Neural crest cell (in vitro differentiated cells): Measurements from ENCODE around the gene TMEM190. TPM values are rescaled to one million over a fixed set of nuclear protein-coding genes. Genes with fewer than 3 reads are reported as not detected.

Source experiments
- DNase-seq: peaks from one replicate; pipeline ENCODE4 v3.0.0; 2021; ENCODE audit warnings: low read depth, mixed read lengths, low spot score
- H3K27ac Mint-ChIP-seq: one replicate; pipeline ENCODE4 v1.8.0; 2021; ENCODE audit warnings: mild to moderate bottlenecking, mixed read lengths; ENCODE audit not compliant: unreplicated experiment
- H3K27me3 Mint-ChIP-seq: 2 replicates; pipeline ENCODE4 v1.8.0; 2021; ENCODE audit warnings: low read depth, mild to moderate bottlenecking, mixed read lengths
- H3K36me3 Mint-ChIP-seq: 2 replicates; pipeline ENCODE4 v1.8.0; 2021; ENCODE audit warnings: low read depth, mild to moderate bottlenecking, mixed read lengths
- H3K4me1 Mint-ChIP-seq: 2 replicates; pipeline ENCODE4 v1.8.0; 2021; ENCODE audit warnings: mixed read lengths
- H3K4me3 Mint-ChIP-seq: one replicate; pipeline ENCODE4 v1.8.0; 2021; ENCODE audit warnings: mild to moderate bottlenecking, mixed read lengths
- H3K9me3 Mint-ChIP-seq: 2 replicates; pipeline ENCODE4 v1.8.0; 2021; ENCODE audit warnings: mixed read lengths
- CTCF ChIP-seq: fragments of 200-600 bp; sonication (generic); conservative IDR thresholded peaks from 2 replicates; pipeline ENCODE4 v1.5.0; 2021; ENCODE audit warnings: antibody characterized with exemption, mild to moderate bottlenecking
- total RNA-seq: library from RNA; stranded (reverse); gene quantifications from 2 replicates; pipeline ENCODE4 v1.2.1, GENCODE V29; 2021

The TMEM190 gene
- total RNA-seq, 1 donor from 2014 or later = not detected

DNA sequence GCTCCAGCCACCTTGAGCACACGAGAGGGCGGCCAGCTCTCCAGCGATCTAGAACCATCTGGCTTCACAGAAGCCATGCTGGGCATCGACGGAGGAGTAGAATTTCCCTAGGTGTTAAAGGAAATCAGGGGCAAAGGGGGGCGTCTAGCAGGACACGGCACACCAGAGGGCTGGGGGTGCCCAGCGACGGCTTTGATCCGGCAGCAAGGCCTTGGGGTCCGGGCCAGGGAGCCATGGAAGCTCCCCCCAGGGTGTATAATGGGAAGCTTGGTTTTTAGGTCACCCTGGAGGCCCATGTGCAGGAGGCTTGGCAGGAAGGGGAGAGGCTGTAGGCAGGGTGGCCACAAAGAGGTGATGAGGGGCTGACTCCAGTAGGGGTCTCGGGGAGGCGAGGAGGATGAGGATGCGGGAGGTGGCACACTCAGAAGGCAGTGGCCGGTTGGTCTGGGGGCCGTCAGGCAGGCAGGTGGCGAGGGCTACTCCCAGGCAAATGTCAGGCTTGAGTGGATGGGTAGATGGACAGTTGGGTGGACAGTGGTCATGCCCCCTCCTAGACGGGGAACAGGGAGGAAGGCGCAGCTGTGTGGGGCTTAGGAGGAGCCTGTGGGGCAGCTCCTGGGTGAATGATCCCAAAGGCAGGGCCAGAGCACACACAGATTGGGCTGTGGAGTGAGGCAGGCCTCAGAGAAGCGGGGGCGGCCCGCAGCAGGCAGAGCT, 31.4 kb upstream of the TMEM190 start:
- H3K4me3 Mint-ChIP-seq = peak overlapping the region; percentile 34
- no peaks in the 10 kb centered on the region for H3K9me3 Mint-ChIP-seq
- H3K4me1 Mint-ChIP-seq = peaks cover 19% of the 10 kb centered on the region
- DNase-seq = no peak
- H3K36me3 Mint-ChIP-seq = no peaks in the 10 kb centered on the region
- peaks cover 2% of the 10 kb centered on the region for H3K27me3 Mint-ChIP-seq
- TF ChIP-seq CTCF = no peak
- H3K27ac Mint-ChIP-seq = peak overlapping the region; percentile 85

DNA sequence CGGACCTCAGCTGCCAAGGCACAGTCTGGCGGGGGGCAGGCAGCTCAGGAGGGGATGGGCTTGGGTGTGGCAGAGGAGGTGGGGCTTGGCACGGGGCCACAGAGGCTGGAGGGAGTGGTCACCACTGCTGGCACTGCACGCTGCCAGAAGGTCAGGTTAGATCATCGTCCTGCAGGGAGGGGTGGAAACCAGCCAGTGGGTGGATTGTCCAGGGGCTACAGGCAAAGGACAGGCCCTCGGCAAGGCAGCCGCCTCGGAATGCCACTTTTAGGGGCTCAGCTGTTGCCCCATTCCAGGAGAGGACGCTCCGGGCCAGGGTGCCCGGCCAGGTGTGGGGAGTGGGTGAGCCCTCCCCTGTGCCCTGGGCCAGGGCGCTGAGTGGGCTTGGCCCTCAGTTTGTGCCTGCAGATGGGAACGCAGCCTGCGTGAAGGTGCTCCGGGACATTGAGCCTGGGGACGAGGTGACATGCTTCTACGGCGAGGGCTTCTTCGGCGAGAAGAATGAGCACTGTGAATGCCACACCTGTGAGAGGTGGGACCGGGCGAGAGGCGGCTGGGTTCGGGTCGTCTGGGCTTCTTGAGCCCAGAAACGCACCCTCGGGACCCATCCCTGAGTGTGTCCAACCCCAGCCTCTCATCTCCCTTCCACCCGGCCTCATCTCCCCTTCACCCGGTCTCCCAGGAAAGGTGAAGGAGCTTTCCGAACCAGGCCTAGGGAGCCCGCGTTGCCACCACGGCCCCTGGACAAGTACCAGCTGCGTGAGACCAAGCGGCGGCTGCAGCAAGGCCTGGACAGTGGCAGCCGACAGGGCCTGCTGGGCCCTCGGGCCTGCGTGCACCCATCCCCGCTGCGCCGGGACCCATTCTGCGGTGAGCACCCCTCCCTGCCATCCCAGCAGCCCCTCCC, 30.6 kb upstream of the TMEM190 start:
- Mint-ChIP-seq H3K36me3 (no peaks in the 10 kb centered on the region), H3K4me1 (peaks cover 15% of the 10 kb centered on the region), H3K27me3 (peaks cover 9% of the 10 kb centered on the region), H3K9me3 (no peaks in the 10 kb centered on the region), H3K27ac (no peak overlapping the region), H3K4me3 (no peak overlapping the region)
- no peak for DNase-seq
- TF ChIP-seq CTCF = no peak

DNA sequence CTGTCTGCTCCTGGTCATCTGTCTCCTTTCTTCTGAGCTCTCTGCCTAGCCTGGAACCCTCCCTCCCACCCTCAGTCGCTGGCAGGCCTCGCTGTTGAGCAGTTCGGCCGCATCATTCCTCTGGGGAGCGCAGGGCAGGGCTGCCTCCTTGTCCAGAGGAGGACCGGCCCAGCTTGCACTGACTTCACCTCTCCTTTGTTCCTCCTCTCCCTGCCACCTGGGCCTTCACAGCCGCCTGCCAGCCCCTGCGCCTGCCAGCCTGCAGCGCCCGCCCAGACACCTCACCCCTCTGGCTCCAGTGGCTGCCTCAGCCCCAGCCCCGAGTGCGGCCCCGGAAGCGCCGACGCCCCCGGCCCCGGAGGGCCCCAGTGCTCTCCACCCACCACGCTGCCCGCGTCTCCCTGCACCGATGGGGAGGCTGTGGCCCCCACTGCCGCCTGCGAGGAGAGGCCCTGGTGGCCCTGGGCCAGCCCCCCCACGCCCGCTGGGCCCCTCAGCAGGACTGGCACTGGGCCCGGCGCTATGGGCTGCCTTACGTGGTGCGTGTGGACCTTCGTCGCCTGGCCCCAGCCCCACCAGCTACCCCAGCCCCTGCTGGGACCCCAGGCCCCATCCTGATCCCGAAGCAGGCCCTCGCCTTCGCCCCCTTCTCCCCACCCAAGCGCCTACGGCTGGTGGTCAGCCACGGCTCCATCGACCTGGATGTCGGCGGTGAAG, 29.7 kb upstream of the TMEM190 start:
- Mint-ChIP-seq H3K27me3 (peaks cover 18% of the 10 kb centered on the region), H3K9me3 (no peaks in the 10 kb centered on the region), H3K27ac (no peak overlapping the region), H3K4me3 (no peak overlapping the region), H3K4me1 (peaks cover 7% of the 10 kb centered on the region), H3K36me3 (no peaks in the 10 kb centered on the region)
- no peak for DNase-seq
- no peak for TF ChIP-seq CTCF

DNA sequence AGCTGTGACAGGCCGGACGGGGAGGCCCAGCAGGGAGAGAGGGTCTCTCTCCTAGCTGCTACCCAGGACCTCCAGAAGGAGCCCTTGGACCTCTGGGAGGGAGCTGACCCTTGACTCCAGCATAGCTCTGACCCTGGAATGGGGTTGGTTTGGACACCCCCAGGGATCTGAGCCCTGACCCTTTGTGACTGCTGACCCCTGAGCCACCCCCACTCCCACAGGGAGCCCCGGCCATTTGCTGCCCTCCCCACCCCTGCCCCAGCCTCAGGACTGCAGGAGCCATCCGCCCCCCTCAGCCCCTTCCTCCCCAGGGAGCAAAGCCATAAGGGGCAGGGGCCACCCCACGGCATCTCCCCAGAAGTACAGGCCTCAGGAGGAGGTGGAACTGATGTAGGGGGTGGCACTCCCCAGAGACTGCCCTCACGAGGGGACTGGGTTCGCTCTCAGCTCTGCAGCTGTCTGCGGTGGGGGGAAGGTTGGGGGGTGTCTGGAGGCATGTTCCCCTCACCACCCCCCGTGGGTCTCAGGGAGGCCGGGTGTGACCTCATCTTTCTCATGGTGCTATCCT, 29.1 kb upstream of the TMEM190 start:
- H3K27me3 Mint-ChIP-seq = peaks cover 24% of the 10 kb centered on the region
- H3K27ac Mint-ChIP-seq = peak overlapping the region; percentile 19
- peak overlapping the region; percentile 47 for H3K4me3 Mint-ChIP-seq
- DNase-seq = no peak
- peaks cover 9% of the 10 kb centered on the region for H3K4me1 Mint-ChIP-seq
- H3K9me3 Mint-ChIP-seq = no peaks in the 10 kb centered on the region
- no peak for TF ChIP-seq CTCF
- H3K36me3 Mint-ChIP-seq = no peaks in the 10 kb centered on the region
